CD4-positive, alpha-beta T cell (primary cell): Measurements from ENCODE around the gene CIPC. TPM values are rescaled to one million over a fixed set of nuclear protein-coding genes. Genes with fewer than 3 reads are reported as not detected.

Source experiments
- ATAC-seq: fragments of 200-7000 bp; cut with Tn5 transposase; one replicate; pipeline ENCODE4 v1.10.0; 2022; ENCODE audit warnings: mild to moderate bottlenecking; ENCODE audit not compliant: poor library complexity
- CTCF ChIA-PET: fragments of 350-600 bp; sonication (Branson Sonifier 250); formaldehyde crosslinking; loops from one replicate; lab custom pipeline; 2021; ENCODE audit warnings: antibody characterized with exemption, inconsistent platforms; lab: Charles Lee
- POLR2A ChIA-PET: fragments of 350-600 bp; sonication (Branson Sonifier 250); formaldehyde crosslinking; loops from one replicate; lab custom pipeline; 2021; ENCODE audit warnings: antibody characterized with exemption, inconsistent platforms; lab: Charles Lee
- DNase-seq, 14 experiments: peaks; one replicate each; pipeline ENCODE4 v3.0.0-alpha.2; 2013 to 2020; ENCODE audit warnings: mixed read lengths in 2 of 14
- H3K27ac ChIP-seq, 2 donors: one replicate each; pipeline versions ENCODE4 v1.5.1 to v1.7.0; 2013; ENCODE audit warnings: low read length in 2 of 2, low read depth in 1 of 2, mild to moderate bottlenecking in 1 of 2
- H3K27me3 ChIP-seq, 2 experiments: 1 replicate in 1 of 2; 2 replicates in 1 of 2; pipeline versions ENCODE4 v1.6.1 to v1.7.0; 2013; ENCODE audit warnings: low read length in 2 of 2, control low read depth in 1 of 2, mild to moderate bottlenecking in 1 of 2, moderate library complexity in 1 of 2; ENCODE audit not compliant: insufficient read depth in 2 of 2, control insufficient read depth in 1 of 2
- H3K36me3 ChIP-seq: one replicate; pipeline ENCODE4 v1.6.1; 2013; ENCODE audit warnings: low read length, control low read depth; ENCODE audit not compliant: insufficient read depth
- H3K4me1 ChIP-seq: one replicate; pipeline ENCODE4 v1.6.1; 2013; ENCODE audit warnings: low read length, control low read depth; ENCODE audit not compliant: insufficient read depth
- H3K4me3 ChIP-seq: one replicate; pipeline ENCODE4 v1.5.1; 2013; ENCODE audit warnings: mild to moderate bottlenecking, low read length, moderate library complexity
- H3K9me3 ChIP-seq, 2 experiments: 1 replicate in 1 of 2; 2 replicates in 1 of 2; pipeline versions ENCODE4 v1.6.1 to v1.7.0; 2013; ENCODE audit warnings: low read length in 2 of 2, mild to moderate bottlenecking in 2 of 2, control low read depth in 1 of 2, moderate library complexity in 1 of 2; ENCODE audit not compliant: control insufficient read depth in 1 of 2, insufficient read depth in 1 of 2
- H3K27ac Mint-ChIP-seq: one replicate; pipeline ENCODE4 v1.8.0; 2020; ENCODE audit warnings: mixed read lengths
- H3K27me3 Mint-ChIP-seq: one replicate; pipeline ENCODE4 v1.8.0; 2021; ENCODE audit warnings: mixed read lengths
- H3K36me3 Mint-ChIP-seq: one replicate; pipeline ENCODE4 v1.8.0; 2021; ENCODE audit warnings: low read depth, mixed read lengths
- H3K4me1 Mint-ChIP-seq: one replicate; pipeline ENCODE4 v1.8.0; 2021; ENCODE audit warnings: low read depth, mixed read lengths
- H3K4me3 Mint-ChIP-seq: one replicate; pipeline ENCODE4 v1.8.0; 2020; ENCODE audit warnings: mild to moderate bottlenecking, mixed read lengths
- H3K9me3 Mint-ChIP-seq: one replicate; pipeline ENCODE4 v1.8.0; 2020; ENCODE audit warnings: mixed read lengths
- CTCF ChIP-seq: fragments of 200-600 bp; IDR thresholded peaks from one replicate; pipeline ENCODE4 v1.8.0; 2022; ENCODE audit warnings: antibody characterized with exemption, mild to moderate bottlenecking
- intact Hi-C, 2 experiments: fragments of 100-400 bp; cut with DNase I in 1 of 2; cut with micrococcal nuclease in 1 of 2; formaldehyde crosslinking; loops; one replicate each; pipeline versions ENCODE4 v1.15.1 to v1.9.0; 2023 to 2025; cut with DNase I, micrococcal nuclease
- polyA plus RNA-seq, 2 donors: library from polyadenylated mRNA; unstranded; fragments of 120-200 nt; gene quantifications; one replicate each; pipeline ENCODE4 v1.2.1, GENCODE V29; 2013
- total RNA-seq, 174 experiments: library from RNA in 2 of 174; stranded (reverse) in 2 of 174; gene quantifications; one replicate each; pipeline ENCODE4 v1.2.3 and lab custom pipeline; 2021 to 2026

CIPC gene
- total RNA-seq = 10 to 100 TPM in 1 of 2 experiments, 1 to 10 TPM in 1; 8.2 to 10.7 TPM
- polyA plus RNA-seq (2013, experiment 1 of 2) = 11.6 TPM
- polyA plus RNA-seq (2013, experiment 2 of 2) = 11.2 TPM
- 10.8 to 27.2 (median 18.9) reads per million in 172 experiments for total RNA-seq (lab: John Stamatoyannopoulos, UW)

GRCh38 chr14:77097700-77098528 lies at the start of gene CIPC:
CIPC (plus strand) TSS chr14:77098258; CDS start chr14:77105709, 7,451 bp downstream.
- Histone ChIP-seq H3K4me1 (peaks cover 27% of the 10 kb centered on the region), H3K27ac (peak within 1 kb of the TSS; percentile 83 to 95), H3K4me3 (peak within 1 kb of the TSS; percentile 97), H3K27me3 (no peaks in the 10 kb centered on the region), H3K9me3 (no peaks in the 10 kb centered on the region), H3K36me3 (no peaks in the 10 kb centered on the region)
- POLR2A ChIA-PET = interaction anchor here (0.7 to 7.5 kb wide), 14 partner anchors 10 to 359 kb away, joined by 3 to 64 read pairs (median 4); partner anchors contain the start of genes ANGEL1, GSTZ1, IRF2BPL and POMT2
- ATAC-seq (peak; percentile 84), DNase-seq (peak; percentile 97 to 100 (median 99))
- H3K4me3 Mint-ChIP-seq = peak within 1 kb of the TSS; percentile 98
- CTCF ChIA-PET = interaction anchor here (0.5 to 4.3 kb wide), 6 partner anchors 27 to 234 kb away, joined by 3 to 19 read pairs (median 4); no protein-coding TSS in a partner anchor
- H3K36me3 Mint-ChIP-seq = peaks cover 8% of the 10 kb centered on the region
- no peaks in the 10 kb centered on the region for H3K9me3 Mint-ChIP-seq
- H3K4me1 Mint-ChIP-seq = peaks cover 48% of the 10 kb centered on the region
- H3K27ac Mint-ChIP-seq = peak within 1 kb of the TSS; percentile 94
- no peaks in the 10 kb centered on the region for H3K27me3 Mint-ChIP-seq
- intact Hi-C loops = loop anchor here (1.0 to 10.0 kb wide), 7 partner anchors 23 to 1113 kb away; partner anchors contain the start of genes IFT43 (in 1 of the 2), SAMD15 (in 1 of the 2), SNW1 (in 1 of the 2) and TGFB3 (in 1 of the 2)
- no peak for TF ChIP-seq CTCF

GRCh38 chr14:77051116-77051515 lies 46.9 kb upstream of the CIPC start:
- H3K27ac Mint-ChIP-seq = no peak overlapping the region
- no peak for TF ChIP-seq CTCF

More at GRCh38 chr14:77051116-77051515, 46.9 kb upstream of the CIPC start:
- Histone ChIP-seq H3K9me3 (peaks cover 0 to 4% of the 10 kb centered on the region in 2 experiments), H3K27ac (no peak overlapping the region), H3K4me3 (no peak overlapping the region), H3K36me3 (no peaks in the 10 kb centered on the region), H3K4me1 (peaks cover 33% of the 10 kb centered on the region), H3K27me3 (no peaks in the 10 kb centered on the region)
- Mint-ChIP-seq H3K27me3 (no peaks in the 10 kb centered on the region), H3K9me3 (no peaks in the 10 kb centered on the region), H3K4me3 (no peak overlapping the region), H3K4me1 (peaks cover 30% of the 10 kb centered on the region), H3K36me3 (no peaks in the 10 kb centered on the region)
- ATAC-seq (no peak), DNase-seq (no peak)
- intact Hi-C loops = loop anchor here in 1 of 2 experiments (5.0 kb wide), 1 partner anchor 39 kb away; no protein-coding TSS in a partner anchor
- POLR2A ChIA-PET = interaction anchor here (0.8 to 1.1 kb wide), 2 partner anchors 11 to 18 kb away, joined by 3 read pairs; no protein-coding TSS in a partner anchor
- CTCF ChIA-PET = interaction anchor here (0.6 to 1.7 kb wide), 4 partner anchors 9 to 179 kb away, joined by 3 to 5 read pairs (median 4); no protein-coding TSS in a partner anchor
